A549 (cell line): ENCODE measurements around the gene SALL1. TPM values are rescaled to one million over a fixed set of nuclear protein-coding genes. Genes with fewer than 3 reads are reported as not detected.

Experiments
- ATAC-seq, 2 experiments: fragments of 200-7000 bp in 1 of 2; fragments of >200 bp in 1 of 2; cut with Nextera tagmentation in 1 of 2; cut with Tn5 transposase in 1 of 2; 3 replicates each; pipeline versions ENCODE4 v1.8.0 to v1.9.1; 2018 to 2020; ENCODE audit warnings: mild to moderate bottlenecking in 1 of 2, moderate library complexity in 1 of 2
- CTCF ChIA-PET: fragments of 300-600 bp; sonication (Branson Sonifier 250); formaldehyde crosslinking; extraction: SDS; loops from one replicate; lab custom pipeline; 2021; ENCODE audit warnings: antibody characterized with exemption, inconsistent platforms; lab: Yijun Ruan, JAX
- POLR2A ChIA-PET: fragments of 350-600 bp; formaldehyde crosslinking; extraction: SDS; loops from one replicate; lab custom pipeline; 2021; ENCODE audit warnings: antibody characterized with exemption, inconsistent platforms; lab: Yijun Ruan, JAX
- DNase-seq, 2 experiments: peaks; one replicate each; pipeline versions ENCODE4 v3.0.0 to v3.0.0-alpha.2; 2011 to 2016; ENCODE audit warnings: low read depth in 1 of 2, low spot score in 1 of 2
- FAIRE-seq: peaks from 2 replicates; lab custom pipeline; 2011; peaks lifted over from hg19 to GRCh38; lab: Jason Lieb, UNC
- H3K27ac ChIP-seq, 2 experiments: fragments of >200 bp; sonication (Bioruptor Twin); formaldehyde crosslinking; 3 replicates each; pipeline ENCODE4 v1.5.1; 2016 to 2017
- H3K4me1 ChIP-seq: fragments of >200 bp; sonication (Bioruptor Twin); formaldehyde crosslinking; 3 replicates; pipeline ENCODE4 v1.6.1; 2016
- H3K4me2 ChIP-seq: fragments of >200 bp; sonication (Bioruptor Twin); formaldehyde crosslinking; 3 replicates; pipeline ENCODE4 v1.6.1; 2016
- H3K4me3 ChIP-seq: fragments of >200 bp; sonication (Bioruptor Twin); formaldehyde crosslinking; 3 replicates; pipeline ENCODE4 v1.5.1; 2016
- H3K9me3 ChIP-seq: fragments of >200 bp; sonication (Bioruptor Twin); formaldehyde crosslinking; 3 replicates; pipeline ENCODE4 v1.6.1; 2016
- ATOH8 ChIP-seq: fragments of 250-450 bp; sonication (Bioruptor Pico); IDR thresholded peaks from 2 replicates; pipeline ENCODE4 v1.5.0; 2020; ENCODE audit warnings: low read depth, mild to moderate bottlenecking, moderate library complexity
- BHLHE40 ChIP-seq: IDR thresholded peaks from 2 replicates; pipeline ENCODE4 v1.6.1; 2012; ENCODE audit warnings: low read depth, low read length, inconsistent platforms
- CBX8 ChIP-seq: fragments of 200-600 bp; sonication (generic); IDR thresholded peaks from 2 replicates; pipeline ENCODE4 v1.6.1; 2016
- CEBPB ChIP-seq, 2 experiments: fragments of >200 bp in 1 of 2; sonication (Bioruptor Twin) in 1 of 2; formaldehyde crosslinking in 1 of 2; IDR thresholded peaks; 2 replicates each; pipeline ENCODE4 v1.6.1; 2012 to 2016
- EHF ChIP-seq: fragments of 250-450 bp; sonication (Bioruptor Pico); IDR thresholded peaks from 2 replicates; pipeline ENCODE4 v1.5.0; 2020; ENCODE audit warnings: mild to moderate bottlenecking
- EHMT2 ChIP-seq: fragments of 200-600 bp; sonication (generic); IDR thresholded peaks from 2 replicates; pipeline ENCODE4 v1.6.1; 2016; ENCODE audit warnings: antibody characterized with exemption, low read depth, mild to moderate bottlenecking, moderate library complexity
- ELK1 ChIP-seq: fragments of 150-350 bp; IDR thresholded peaks from 2 replicates; pipeline ENCODE4 v1.6.1; 2014; ENCODE audit warnings: low read depth, mild to moderate bottlenecking, low read length
- FOXS1 ChIP-seq: fragments of 250-450 bp; sonication (Bioruptor Pico); IDR thresholded peaks from 2 replicates; pipeline ENCODE4 v1.5.0; 2020; ENCODE audit warnings: mild to moderate bottlenecking, moderate library complexity
- HDAC2 ChIP-seq: fragments of 200-600 bp; sonication (generic); IDR thresholded peaks from 2 replicates; pipeline ENCODE4 v1.6.1; 2016
- HEYL ChIP-seq: fragments of 250-450 bp; sonication (Bioruptor Pico); IDR thresholded peaks from 2 replicates; pipeline ENCODE4 v1.8.0; 2021; ENCODE audit warnings: mild to moderate bottlenecking, moderate library complexity
- HMGXB4 ChIP-seq: fragments of 250-450 bp; sonication (Bioruptor Pico); IDR thresholded peaks from 2 replicates; pipeline ENCODE4 v1.5.0; 2021; ENCODE audit warnings: mild to moderate bottlenecking, moderate library complexity, borderline replicate concordance
- JUN ChIP-seq, 2 experiments: fragments of >200 bp; sonication (Bioruptor Twin); formaldehyde crosslinking; IDR thresholded peaks; 2 replicates in 1 of 2; 3 replicates in 1 of 2; pipeline ENCODE4 v1.6.1; 2016 to 2017
- KDM1A ChIP-seq: fragments of 200-600 bp; sonication (generic); IDR thresholded peaks from 2 replicates; pipeline ENCODE4 v1.6.1; 2016; ENCODE audit warnings: low read depth, mild to moderate bottlenecking
- MAX ChIP-seq: IDR thresholded peaks from 2 replicates; pipeline ENCODE4 v1.6.1; 2012
- MYC ChIP-seq: IDR thresholded peaks from 2 replicates; pipeline ENCODE4 v1.6.1; 2012; ENCODE audit warnings: mild to moderate bottlenecking, inconsistent platforms, low read length, improper control_type of control experiment, borderline replicate concordance
- PBX3 ChIP-seq: IDR thresholded peaks from 2 replicates; pipeline ENCODE4 v1.6.1; 2012
- PHF8 ChIP-seq: fragments of 200-600 bp; sonication (generic); IDR thresholded peaks from 2 replicates; pipeline ENCODE4 v1.6.1; 2016; ENCODE audit warnings: low read depth, mild to moderate bottlenecking, antibody characterized with exemption, moderate library complexity, borderline replicate concordance
- SREBF2 ChIP-seq: fragments of 450-650 bp; IDR thresholded peaks from 2 replicates; pipeline ENCODE4 v1.6.1; 2014; ENCODE audit warnings: mild to moderate bottlenecking, moderate library complexity
- TFCP2L1 ChIP-seq: fragments of 250-450 bp; sonication (Bioruptor Pico); IDR thresholded peaks from 2 replicates; pipeline ENCODE4 v1.5.0; 2021; ENCODE audit warnings: mild to moderate bottlenecking
- TP53 ChIP-seq: fragments of 250-450 bp; sonication (Bioruptor Pico); IDR thresholded peaks from 2 replicates; pipeline ENCODE4 v1.5.0; 2021; ENCODE audit warnings: mild to moderate bottlenecking, moderate library complexity
- ZFP36 ChIP-seq: fragments of 450-650 bp; IDR thresholded peaks from 2 replicates; pipeline ENCODE4 v1.6.1; 2014; ENCODE audit warnings: borderline replicate concordance; ENCODE audit not compliant: partially characterized antibody
- WGBS: methylation state at CpG from one replicate; pipeline ENCODE4 v1.1.6; 2017; ENCODE audit errors: missing lambda C conversion rate; 5-methylcytosine and 5-hydroxymethylcytosine counted together
- polyA plus RNA-seq, 4 experiments: library from polyadenylated mRNA; depleted of rRNA in 3 of 4; stranded (reverse); fragments of >200 nt; fragmentation: RNase III in 1 of 4; extraction: RNeasy Plus Mini Kit Qiagen cat#74134 plus additional on column Dnase treatment in 1 of 4; gene quantifications; 2 replicates in 3 of 4; 3 replicates in 1 of 4; pipeline ENCODE4 v1.2.3, GENCODE V29; 2011 to 2017

SALL1 gene
- polyA plus RNA-seq, 2 of the 4 experiments (the other 2 are of a cell fraction): 0.13 to 0.28 TPM

- WGBS: 85% methylated on average over 55 of the region's 60 CpGs
- no peaks in the 10 kb centered on the region for H3K4me1 ChIP-seq
- no peak for TF ChIP-seq HMGXB4 (CRISPR knock-in tag)
- no peak for TF ChIP-seq ATOH8 (CRISPR knock-in tag)
- no peak for TF ChIP-seq HDAC2
- TF ChIP-seq KDM1A: no peak
- TF ChIP-seq CBX8: no peak
- DNase-seq: no peak
- H3K9me3 ChIP-seq: no peaks in the 10 kb centered on the region
- FAIRE-seq: no peak
- CTCF ChIA-PET: no interaction called here
- 0 out of 6 replicates have a peak overlapping the region, but pooled peaks of 1 of the 2 experiments have one; percentile 13 for H3K27ac ChIP-seq
- H3K4me3 ChIP-seq: 0 out of 3 replicates have a peak overlapping the region, but pooled peaks have one; percentile 42
- POLR2A ChIA-PET: interaction anchor here (1.1 kb wide), 1 partner anchor 386 kb away, joined by 3 read pairs; no protein-coding TSS in a partner anchor
- H3K4me2 ChIP-seq: peak overlapping the region; percentile 77
- no peak for ATAC-seq
These were observed 1.9 kb upstream of the SALL1 start for GRCh38 chr16:51152691-51153576.

GRCh38 chr16:51151961-51152663 is 1.0 kb upstream of the SALL1 start:
- no peak for TF ChIP-seq CEBPB (IDR thresholded peaks at IDR 0.05)
- no peak for TF ChIP-seq ZFP36
- TF ChIP-seq MYC: no peak
- no peak for TF ChIP-seq HEYL
- no peak for TF ChIP-seq EHF
- no peak for TF ChIP-seq ELK1
- no peak for TF ChIP-seq BHLHE40
- no peak for TF ChIP-seq SREBF2
- TF ChIP-seq PHF8: no peak
- Histone ChIP-seq H3K4me2 (peak overlapping the region; percentile 77), H3K4me3 (peak overlapping the region; percentile 42), H3K27ac (peak overlapping the region; percentile 40 to 66), H3K9me3 (no peaks in the 10 kb centered on the region), H3K4me1 (no peaks in the 10 kb centered on the region)
- DNase-seq (peak in 1 of 2 experiments; percentile 16), FAIRE-seq (no peak), ATAC-seq (peak; percentile 43 to 85; a peak in 4 of 6 replicates)
- 45% methylated on average over 28 of the region's 56 CpGs for WGBS
- ChIA-PET POLR2A (interaction anchor here (1.1 kb wide), 1 partner anchor 387 kb away, joined by 3 read pairs; no protein-coding TSS in a partner anchor), CTCF (no interaction called here)

GRCh38 chr16:51151435-51151960 is 428 bp upstream of the SALL1 start:
- Histone ChIP-seq H3K4me1 (no peaks in the 10 kb centered on the region), H3K27ac (peak overlapping the region; percentile 40 to 66), H3K4me2 (peak overlapping the region; percentile 77), H3K9me3 (no peaks in the 10 kb centered on the region), H3K4me3 (peak overlapping the region; percentile 42)
- ATAC-seq (peak; percentile 40 to 78; a peak in 4 of 6 replicates), DNase-seq (peak in 1 of 2 experiments; percentile 15), FAIRE-seq (no peak)
- no peak for TF ChIP-seq TP53
- TF ChIP-seq EHMT2: no peak
- TF ChIP-seq TFCP2L1 (CRISPR knock-in tag): no peak
- no peak for TF ChIP-seq KDM1A
- no peak for TF ChIP-seq MAX
- TF ChIP-seq CBX8: no peak
- TF ChIP-seq PBX3: no peak
- no peak for TF ChIP-seq FOXS1 (CRISPR knock-in tag)
- no peak for TF ChIP-seq JUN (IDR thresholded peaks at IDR 0.05)
- no peak for TF ChIP-seq SREBF2
- CTCF ChIA-PET: no interaction called here
- POLR2A ChIA-PET: interaction anchor here (1.1 kb wide), 1 partner anchor 388 kb away, joined by 3 read pairs; no protein-coding TSS in a partner anchor
- 54% methylated on average over 27 of the region's 61 CpGs for WGBS
